Measurements from ENCODE around the gene FOXF1. TPM values are rescaled to one million over a fixed set of nuclear protein-coding genes. Genes with fewer than 3 reads are reported as not detected.

Gene FOXF1
- total RNA-seq, 6 donors from 2014 or later = 6.3 to 73.6 (median 24.5) TPM

GRCh38 chr16:86514481-86515376 is 4.4 kb downstream of the FOXF1 start:
- Histone ChIP-seq H3K36me3 (peaks cover 0 to 58% (median 3%) of the 10 kb centered on the region in 4 donors), H3K4me1 (peaks cover 14 to 37% (median 23%) of the 10 kb centered on the region in 4 donors), H3K4me3 (peak overlapping the region; percentile 22 to 66 (median 62)), H3K9me3 (no peaks in the 10 kb centered on the region), H3K27me3 (peaks cover 0 to 32% (median 21%) of the 10 kb centered on the region in 4 donors), H3K27ac (peak overlapping the region; percentile 75 to 97 (median 94))
- DNase-seq (no peak), ATAC-seq (ENCODE audit: low FRiP score in 2 of 2) (no peak)
- TF ChIP-seq EP300 (IDR thresholded peaks at IDR 0.05) = no peak
- TF ChIP-seq POLR2AphosphoS5 (IDR thresholded peaks at IDR 0.05) = no peak
- no peak for TF ChIP-seq POLR2A (IDR thresholded peaks at IDR 0.05)
- TF ChIP-seq CTCF (IDR thresholded peaks at IDR 0.05) = no peak
- WGBS, 2 donors = 11 to 22% methylated on average over 18 of the region's 18 CpGs

GRCh38 chr16:86515413-86515776 is 5.1 kb downstream of the FOXF1 start:
- H3K27me3 ChIP-seq = peaks cover 0 to 28% (median 18%) of the 10 kb centered on the region in 4 donors

GRCh38 chr16:86515777-86516622 is 5.7 kb downstream of the FOXF1 start:
- WGBS, 2 donors = 14 to 27% methylated on average over 15 to 64 of the region's 64 CpGs
- peaks cover 12 to 33% (median 27%) of the 10 kb centered on the region in 4 donors for H3K4me1 ChIP-seq

More at GRCh38 chr16:86515413-86515776, 5.1 kb downstream of the FOXF1 start:
- peak overlapping the region; percentile 22 to 66 (median 62) for H3K4me3 ChIP-seq
- ATAC-seq (ENCODE audit: low FRiP score in 2 of 2) (no peak), DNase-seq (peak in 1 of 2 donors; percentile 65)
- H3K27ac ChIP-seq = peak overlapping the region; percentile 75 to 97 (median 94)
- peaks cover 0 to 58% (median 3%) of the 10 kb centered on the region in 4 donors for H3K36me3 ChIP-seq
- 3 to 11% methylated on average over 5 to 20 of the region's 29 CpGs for WGBS, 2 donors
- peaks cover 15 to 37% (median 26%) of the 10 kb centered on the region in 4 donors for H3K4me1 ChIP-seq
- no peaks in the 10 kb centered on the region for H3K9me3 ChIP-seq
- TF ChIP-seq POLR2AphosphoS5 (IDR thresholded peaks at IDR 0.05) (no peak), CTCF (IDR thresholded peaks at IDR 0.05) (no peak), POLR2A (IDR thresholded peaks at IDR 0.05) (no peak), EP300 (IDR thresholded peaks at IDR 0.05) (no peak)

GRCh38 chr16:86516623-86517003 is 6.3 kb downstream of the FOXF1 start:
- ATAC-seq (ENCODE audit: low FRiP score in 2 of 2) (no peak), DNase-seq (peak in 1 of 2 donors; percentile 80)
- peak overlapping the region; percentile 75 to 97 (median 94) for H3K27ac ChIP-seq
- peaks cover 0 to 16% (median 11%) of the 10 kb centered on the region in 4 donors for H3K27me3 ChIP-seq
- WGBS, 2 donors = 12% methylated on average over 15 of the region's 29 CpGs; no CpG with 5 or more reads in 1 of the 2 donors
- H3K4me1 ChIP-seq = peaks cover 12 to 33% (median 26%) of the 10 kb centered on the region in 4 donors
- H3K36me3 ChIP-seq = peaks cover 0 to 51% (median 3%) of the 10 kb centered on the region in 4 donors
- H3K9me3 ChIP-seq = no peaks in the 10 kb centered on the region
- peak overlapping the region; percentile 22 to 66 (median 45) for H3K4me3 ChIP-seq
- TF ChIP-seq POLR2A (IDR thresholded peaks at IDR 0.05) = no peak
- TF ChIP-seq POLR2AphosphoS5 (IDR thresholded peaks at IDR 0.05) = no peak
- TF ChIP-seq EP300 (IDR thresholded peaks at IDR 0.05) = no peak
- TF ChIP-seq CTCF (IDR thresholded peaks at IDR 0.05) = no peak

More at GRCh38 chr16:86515777-86516622, 5.7 kb downstream of the FOXF1 start:
- Histone ChIP-seq H3K27ac (peak overlapping the region; percentile 75 to 97 (median 94)), H3K9me3 (no peaks in the 10 kb centered on the region), H3K4me3 (peak overlapping the region; percentile 22 to 66 (median 62)), H3K36me3 (peaks cover 0 to 57% (median 3%) of the 10 kb centered on the region in 4 donors), H3K27me3 (peaks cover 0 to 22% (median 15%) of the 10 kb centered on the region in 4 donors)
- ATAC-seq (ENCODE audit: low FRiP score in 2 of 2) (no peak), DNase-seq (peak in 1 of 2 donors; percentile 71)
- TF ChIP-seq CTCF (IDR thresholded peaks at IDR 0.05) (no peak), POLR2AphosphoS5 (IDR thresholded peaks at IDR 0.05) (peak in 1 of 2 donors; percentile 4)

All from upper lobe of left lung (tissue), 6 donors.